GM19025 (cell line): ENCODE data around the gene AMPD2.
A peak's percentile ranks its signal among the peaks of the same experiment; 100 is the strongest.

Experiments used
- ATAC-seq: cut with Tn5 transposase; IDR thresholded peaks from one replicate; pipeline ENCODE4 v1.9.1; 2021; ENCODE audit warnings: mild to moderate bottlenecking, low read depth, moderate library complexity; ENCODE audit not compliant: unreplicated experiment

Gene AMPD2

DNA sequence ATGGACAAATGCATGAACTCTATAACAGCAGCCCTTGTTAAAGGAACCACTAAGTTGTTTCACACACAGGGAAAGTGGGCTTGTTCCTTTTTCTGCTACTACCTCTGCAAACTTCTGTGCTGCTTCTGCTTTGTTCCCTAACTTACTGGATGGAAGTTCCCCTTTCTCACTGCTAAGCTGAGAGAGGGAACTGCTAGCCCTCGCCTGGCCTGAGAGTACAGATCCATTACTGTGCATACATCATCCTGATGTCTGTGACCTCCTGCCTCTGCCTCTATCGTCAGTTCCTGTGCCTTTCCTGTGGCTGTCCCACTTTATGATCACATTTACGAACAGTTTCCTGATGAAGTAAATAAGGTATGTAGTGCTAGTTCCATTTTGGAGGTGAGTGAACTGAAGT is 3.8 kb upstream of the AMPD2 start:
- no peak for ATAC-seq

DNA sequence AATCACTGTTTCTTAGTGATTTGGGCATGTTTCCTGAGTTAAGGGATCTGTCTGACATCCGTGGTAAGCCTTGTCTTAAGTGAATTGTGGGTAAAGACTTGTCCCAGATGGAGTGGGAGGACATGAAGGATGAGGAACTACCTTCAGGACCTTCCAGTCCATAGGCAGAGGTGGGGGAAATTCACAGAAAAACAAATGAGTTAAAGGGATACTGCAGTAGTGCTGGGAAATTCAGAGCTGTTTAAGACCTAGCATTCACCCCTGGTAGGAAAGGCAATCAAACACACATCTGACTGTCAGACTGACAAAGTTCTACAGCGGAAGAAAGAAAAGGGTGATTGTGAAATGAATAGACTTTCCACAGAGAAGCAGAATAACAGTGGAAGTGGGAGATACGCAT is 3.2 kb upstream of the AMPD2 start:
- ATAC-seq: no peak

DNA sequence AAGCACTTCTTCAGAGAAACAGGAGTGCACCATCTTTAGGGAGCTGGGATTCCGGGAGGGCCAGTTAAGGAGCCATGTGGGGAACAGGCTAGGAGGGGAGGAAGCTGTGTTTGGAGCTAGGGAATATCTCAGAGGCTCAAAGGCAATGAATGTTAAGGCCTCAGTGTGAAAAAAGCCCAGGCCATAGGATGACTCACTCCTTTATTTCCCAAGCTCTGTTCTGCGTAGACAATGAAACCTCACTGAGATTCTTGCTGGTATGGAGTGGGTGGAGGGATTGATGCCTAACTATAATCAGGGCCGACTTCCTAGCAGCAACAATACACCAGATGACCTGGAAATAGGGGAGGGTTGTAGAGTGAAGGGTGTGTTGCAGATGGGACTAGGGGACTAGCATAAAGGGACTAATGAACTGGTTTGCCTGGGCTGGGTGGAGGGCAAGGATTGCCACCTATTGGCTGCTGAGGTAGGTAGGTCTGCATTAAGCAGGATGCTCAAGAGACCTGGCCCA is 2.3 kb upstream of the AMPD2 start:
- ATAC-seq: no peak

DNA sequence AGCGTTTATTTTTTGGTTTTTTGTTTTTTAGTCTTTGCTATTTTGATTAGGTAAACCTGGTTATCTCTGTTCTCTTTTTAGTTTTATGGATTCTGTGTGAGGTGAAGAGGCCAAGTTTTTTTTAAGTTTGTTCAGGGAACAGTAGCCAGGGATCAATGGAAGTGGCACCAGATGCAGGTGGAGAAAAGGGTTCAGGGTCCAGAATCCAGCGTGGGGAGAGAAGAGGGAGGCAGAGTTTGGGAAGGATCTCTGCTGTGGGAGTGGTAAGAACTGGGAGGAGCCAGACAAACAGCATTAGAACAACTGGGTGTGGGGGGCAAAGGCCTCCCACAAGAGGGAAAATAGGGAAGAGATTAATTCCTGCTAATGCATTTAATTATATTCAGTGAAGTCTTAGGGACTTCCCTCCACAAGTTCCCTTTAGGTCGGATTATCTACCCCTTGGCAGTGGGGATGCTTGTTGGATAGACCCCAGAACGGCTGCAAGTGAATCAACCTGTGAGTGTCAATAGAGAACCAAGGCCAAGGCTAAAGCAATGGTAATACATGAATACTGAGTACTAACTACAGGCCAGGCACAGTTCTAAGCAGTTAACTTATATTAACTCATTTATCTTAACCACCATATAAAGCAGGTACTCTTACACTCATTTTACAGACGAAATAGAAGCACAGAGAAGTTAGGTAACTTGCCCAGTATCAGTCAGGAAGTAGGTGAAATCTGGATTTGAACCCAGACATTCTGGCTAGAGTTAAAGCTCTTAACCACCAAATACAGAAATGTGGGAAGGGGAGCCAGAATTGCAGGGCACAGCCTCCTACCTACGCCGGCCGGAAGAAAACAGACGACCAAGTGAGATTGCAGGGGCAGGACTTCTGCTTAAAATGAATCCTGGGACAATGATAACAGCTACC is 719 bp upstream of the AMPD2 start:
- no peak for ATAC-seq

DNA sequence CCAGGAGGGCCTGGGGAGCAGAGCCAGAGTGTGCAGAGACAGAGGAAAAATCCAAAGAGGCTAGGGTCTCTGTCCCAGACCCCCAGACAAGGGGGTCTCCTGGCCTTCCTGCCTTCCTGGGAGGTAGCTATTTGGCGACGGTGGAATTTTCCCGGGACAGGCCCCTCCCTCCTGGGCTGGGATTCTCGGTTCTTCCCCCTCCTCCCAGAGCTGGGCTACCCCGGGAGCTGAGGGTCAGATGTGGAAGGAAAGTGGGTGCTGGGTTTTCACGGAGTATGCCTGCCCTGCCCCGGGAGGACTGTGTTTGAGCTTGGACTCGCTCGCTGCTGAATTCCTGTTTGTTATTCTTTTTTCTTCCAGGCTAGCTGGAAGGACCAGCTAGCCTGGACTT is 759 bp downstream of the AMPD2 start:
- no peak for ATAC-seq

DNA sequence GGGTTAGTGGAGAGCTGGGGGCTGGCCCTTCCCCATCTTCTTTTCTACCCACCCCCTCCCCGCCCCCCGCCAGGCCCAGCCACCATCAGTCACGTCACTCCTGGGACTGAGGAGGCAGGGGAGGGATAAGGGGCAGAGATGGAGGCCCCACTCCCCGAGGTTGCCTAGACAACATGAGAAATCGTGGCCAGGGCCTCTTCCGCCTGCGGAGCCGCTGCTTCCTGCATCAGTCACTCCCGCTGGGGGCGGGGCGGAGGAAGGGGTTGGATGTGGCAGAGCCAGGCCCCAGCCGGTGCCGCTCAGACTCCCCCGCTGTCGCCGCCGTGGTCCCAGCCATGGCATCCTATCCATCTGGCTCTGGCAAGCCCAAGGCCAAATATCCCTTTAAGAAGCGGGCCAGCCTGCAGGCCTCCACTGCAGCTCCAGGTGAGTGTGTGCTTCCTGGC is 1.2 kb downstream of the AMPD2 start:
- peak; percentile 74 for ATAC-seq

DNA sequence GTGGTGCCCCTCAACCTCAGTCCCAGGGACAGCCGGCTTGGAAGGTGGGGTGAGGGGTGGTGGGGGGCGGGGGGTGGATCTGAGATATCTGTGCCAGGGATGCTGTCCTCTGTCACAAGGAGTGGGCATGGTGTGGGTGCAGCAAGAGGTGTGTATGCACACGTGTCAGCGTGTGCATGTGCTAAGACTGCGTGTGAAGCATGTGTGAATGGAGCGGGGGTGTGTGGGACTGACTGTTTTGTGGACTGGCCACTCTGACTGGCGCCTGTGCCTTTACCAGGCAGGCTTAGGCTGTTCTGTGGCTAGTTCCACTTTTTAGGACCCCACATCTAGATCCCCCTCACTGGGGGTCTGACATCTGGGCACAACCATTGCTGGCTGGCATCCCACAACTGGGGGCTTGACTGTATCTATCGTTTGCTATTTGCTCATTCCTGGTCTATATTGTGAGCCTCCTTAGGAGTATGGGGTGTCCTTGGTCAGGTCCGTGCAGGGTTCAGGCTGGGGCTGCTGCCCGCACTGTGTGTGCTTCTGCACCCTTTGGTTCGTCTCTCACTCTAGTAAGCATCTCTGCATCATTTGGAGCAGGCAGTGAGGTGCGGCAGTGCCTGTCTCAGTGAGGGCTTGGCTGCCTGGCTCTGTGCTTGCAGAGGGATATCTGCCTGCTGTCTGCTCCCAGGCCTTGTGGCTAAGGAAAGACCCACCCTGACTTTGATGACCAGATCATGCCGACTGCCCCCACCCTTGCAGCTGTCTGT is 1.9 kb downstream of the AMPD2 start:
- no peak for ATAC-seq

DNA sequence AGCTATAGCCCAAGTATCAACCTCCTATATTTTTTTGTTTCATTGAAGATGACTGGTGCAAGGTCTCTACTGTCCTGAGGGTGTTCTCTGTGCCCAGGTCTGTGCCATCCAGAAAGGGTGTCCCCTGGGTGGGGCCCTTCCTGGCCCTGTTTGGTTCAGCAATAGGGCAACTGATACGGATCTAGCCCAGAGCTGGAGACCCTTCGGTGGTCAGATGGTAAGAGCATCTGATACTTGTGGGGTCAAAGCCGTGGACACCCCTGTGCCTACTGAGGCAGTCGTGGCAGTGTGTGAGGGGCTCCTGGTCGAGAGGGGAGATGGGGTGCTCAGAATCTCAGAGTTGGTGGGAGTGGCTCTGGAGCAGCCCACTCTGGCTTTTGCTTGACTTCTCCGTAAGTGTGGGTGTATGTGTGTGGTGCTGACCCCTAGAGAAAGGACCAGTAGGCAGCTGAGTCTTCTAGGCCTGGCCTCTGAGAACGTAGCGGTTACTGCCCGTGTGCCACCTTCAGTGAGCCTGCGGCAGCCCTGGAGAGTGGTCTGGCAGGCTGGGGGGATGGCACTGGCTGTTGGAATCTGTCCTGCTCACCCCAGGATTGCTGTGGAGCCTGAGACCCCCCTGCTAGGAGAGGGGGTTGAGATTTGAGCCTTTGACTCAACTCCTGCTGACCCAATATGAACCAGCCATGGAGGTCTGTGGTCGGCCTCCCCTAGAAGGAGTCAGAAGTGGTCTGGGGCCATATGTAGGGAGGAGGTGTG is 2.7 kb downstream of the AMPD2 start:
- ATAC-seq: no peak

DNA sequence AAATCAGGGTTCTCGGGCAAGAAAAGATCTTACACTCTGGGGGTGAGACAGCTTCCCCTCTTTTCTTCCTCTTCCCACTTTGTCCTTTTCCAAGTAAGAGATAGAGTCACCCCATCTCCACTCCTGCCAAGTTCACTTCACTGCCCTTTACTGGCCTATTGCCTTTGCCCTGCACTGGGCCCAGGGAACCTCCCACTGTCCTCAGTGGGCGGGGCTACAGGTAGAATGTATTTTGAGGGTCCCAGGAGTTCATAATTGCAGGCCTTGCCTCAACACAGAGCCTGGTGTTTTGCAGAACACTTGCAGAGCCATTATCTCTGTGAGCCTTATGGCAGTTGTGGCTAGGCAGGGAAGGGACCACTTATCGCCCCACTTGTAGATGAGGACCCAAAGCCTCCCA is 3.3 kb downstream of the AMPD2 start:
- ATAC-seq: no peak

DNA sequence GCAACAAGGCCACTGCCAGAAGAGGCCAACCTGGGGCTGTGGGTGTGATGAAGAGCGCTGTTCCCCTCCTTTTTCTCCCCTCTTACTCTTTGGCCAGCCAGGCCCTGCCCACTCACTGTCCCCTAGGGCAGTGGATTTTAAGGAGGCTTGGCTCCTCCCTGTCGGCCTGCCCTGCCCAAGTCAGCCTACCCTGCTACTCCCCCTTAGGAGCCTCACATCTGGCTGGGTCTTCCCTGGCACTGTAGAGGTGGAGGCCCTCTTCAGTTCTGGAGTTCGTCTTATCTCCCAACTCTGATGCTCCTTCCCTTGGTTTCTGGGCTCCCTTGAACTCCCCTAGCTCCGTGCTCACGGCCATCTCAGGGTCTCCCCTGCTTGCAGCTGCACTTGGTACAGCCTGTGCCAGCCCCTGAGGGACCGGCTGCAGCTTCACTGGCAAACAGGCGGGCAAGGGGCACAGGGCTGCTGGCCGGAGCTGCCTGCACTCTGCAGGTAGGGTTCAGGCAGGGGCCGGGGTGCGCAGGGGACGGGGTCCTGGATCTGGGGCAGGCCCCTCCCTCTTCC is 4.0 kb downstream of the AMPD2 start:
- ATAC-seq: no peak

DNA sequence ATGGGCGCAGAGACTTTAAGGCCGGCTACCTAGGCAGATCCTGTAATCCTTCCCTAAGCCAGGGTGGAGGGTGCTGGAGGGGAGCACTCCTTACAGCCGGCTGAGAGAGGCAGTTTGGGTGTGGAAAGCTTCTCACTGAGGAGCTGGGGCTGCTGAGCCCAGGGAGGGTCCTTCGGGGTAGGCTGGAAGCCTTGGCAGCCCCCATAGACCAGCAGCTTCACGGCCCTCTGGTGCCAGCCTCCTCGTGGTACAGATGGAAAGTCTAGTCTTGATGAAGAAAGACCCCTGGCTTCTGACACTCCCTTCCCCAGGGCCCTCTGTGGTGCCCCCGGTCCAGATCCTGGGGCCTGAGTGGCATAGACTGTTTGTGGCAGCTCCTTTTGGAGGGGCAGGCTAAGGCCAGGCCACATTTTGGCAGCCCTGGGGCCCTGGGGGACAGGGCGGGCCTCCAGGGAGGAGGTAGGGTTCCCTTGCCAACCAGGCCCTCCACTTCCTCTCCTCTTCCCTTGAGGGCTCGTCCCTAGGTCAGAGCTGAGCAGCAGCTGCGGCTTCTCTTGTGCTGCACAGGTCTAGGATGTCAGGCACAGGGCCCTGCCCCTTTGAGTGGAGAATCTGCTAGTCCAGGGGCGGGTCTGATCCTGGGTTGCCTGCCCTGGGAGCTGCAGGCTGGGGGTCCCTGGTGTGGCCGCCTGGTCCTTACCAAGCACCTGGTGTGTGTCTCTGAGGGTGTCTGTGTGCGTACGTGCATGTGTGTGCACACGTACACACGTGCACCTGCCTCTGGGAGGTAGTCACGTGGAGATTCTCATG is 4.8 kb downstream of the AMPD2 start:
- no peak for ATAC-seq

DNA sequence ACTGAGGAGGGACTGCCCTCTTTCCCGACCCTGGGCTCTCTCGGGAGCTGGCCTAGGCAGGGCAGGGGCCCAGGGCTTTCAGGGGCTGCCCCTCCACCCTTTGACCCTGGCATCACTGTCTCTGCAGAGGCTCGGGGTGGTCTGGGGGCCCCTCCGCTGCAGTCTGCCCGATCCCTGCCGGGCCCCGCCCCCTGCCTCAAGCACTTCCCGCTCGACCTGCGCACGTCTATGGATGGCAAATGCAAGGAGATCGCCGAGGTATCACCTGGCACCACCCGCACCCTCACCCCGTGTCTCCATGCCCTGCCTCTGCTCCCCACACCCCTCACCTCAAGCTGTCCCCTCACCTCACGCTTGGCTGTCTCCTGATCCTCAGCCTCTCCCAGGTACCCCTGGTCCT is 5.5 kb downstream of the AMPD2 start:
- no peak for ATAC-seq

DNA sequence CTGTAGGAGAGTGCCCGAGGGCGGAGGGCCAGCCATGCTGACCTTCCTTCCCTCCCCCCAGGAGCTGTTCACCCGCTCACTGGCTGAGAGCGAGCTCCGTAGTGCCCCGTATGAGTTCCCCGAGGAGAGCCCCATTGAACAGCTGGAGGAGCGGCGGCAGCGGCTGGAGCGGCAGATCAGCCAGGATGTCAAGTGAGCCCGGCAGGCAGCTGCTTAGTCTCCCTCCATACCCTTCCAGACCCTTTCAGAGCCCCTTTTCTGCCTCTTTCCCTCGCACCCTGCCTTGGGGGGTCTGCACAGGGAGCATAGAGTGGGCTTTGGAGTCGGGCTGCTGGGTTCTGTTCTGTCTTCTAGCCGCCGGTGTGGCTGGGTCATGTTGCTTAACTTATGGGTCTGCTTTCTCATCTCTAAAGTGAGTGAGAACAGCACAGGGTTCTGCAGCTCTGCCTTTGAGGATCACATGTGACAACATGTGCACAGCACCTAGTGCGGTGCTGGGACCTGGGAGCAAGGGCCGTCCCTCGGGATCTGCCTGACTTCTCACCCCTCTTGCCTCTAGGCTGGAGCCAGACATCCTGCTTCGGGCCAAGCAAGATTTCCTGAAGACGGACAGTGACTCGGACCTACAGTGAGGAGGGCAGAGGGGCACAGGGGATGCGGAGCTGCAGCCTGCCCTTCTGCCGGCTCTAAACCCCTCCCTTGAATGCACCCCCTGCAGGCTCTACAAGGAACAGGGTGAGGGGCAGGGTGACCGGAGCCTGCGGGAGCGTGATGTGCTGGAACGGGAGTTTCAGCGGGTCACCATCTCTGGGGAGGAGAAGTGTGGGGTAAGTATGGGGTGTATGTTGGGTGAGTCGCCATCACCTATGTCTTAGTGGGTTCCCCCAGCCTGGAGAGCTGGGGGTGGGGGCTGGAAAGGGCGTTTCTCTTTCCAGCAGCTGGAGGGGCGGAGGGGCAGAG is 6.2 kb downstream of the AMPD2 start:
- ATAC-seq: no peak

DNA sequence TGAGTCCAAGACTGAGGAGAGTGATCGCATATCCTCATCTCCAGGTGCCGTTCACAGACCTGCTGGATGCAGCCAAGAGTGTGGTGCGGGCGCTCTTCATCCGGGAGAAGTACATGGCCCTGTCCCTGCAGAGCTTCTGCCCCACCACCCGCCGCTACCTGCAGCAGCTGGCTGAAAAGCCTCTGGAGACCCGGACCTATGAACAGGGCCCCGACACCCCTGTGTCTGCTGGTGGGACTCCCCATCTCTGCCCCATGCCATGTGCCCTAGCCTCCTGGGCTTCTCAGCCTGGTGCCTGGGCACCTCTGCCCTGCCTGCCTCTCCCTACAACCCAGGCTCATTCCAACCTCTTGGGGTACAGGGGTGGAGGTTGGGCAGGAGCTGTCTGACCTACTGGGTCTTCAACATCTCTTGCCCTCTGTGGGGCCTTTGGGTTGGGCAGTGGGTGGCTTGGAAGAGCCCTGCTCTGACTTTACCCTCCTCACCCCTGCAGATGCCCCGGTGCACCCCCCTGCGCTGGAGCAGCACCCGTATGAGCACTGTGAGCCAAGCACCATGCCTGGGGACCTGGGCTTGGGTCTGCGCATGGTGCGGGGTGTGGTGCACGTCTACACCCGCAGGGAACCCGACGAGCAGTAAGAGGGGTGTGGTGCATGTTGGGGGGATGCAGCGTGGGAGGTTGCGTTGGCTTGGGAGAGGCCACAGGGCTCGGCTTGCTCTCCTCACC is 7.2 kb downstream of the AMPD2 start:
- ATAC-seq: no peak

DNA sequence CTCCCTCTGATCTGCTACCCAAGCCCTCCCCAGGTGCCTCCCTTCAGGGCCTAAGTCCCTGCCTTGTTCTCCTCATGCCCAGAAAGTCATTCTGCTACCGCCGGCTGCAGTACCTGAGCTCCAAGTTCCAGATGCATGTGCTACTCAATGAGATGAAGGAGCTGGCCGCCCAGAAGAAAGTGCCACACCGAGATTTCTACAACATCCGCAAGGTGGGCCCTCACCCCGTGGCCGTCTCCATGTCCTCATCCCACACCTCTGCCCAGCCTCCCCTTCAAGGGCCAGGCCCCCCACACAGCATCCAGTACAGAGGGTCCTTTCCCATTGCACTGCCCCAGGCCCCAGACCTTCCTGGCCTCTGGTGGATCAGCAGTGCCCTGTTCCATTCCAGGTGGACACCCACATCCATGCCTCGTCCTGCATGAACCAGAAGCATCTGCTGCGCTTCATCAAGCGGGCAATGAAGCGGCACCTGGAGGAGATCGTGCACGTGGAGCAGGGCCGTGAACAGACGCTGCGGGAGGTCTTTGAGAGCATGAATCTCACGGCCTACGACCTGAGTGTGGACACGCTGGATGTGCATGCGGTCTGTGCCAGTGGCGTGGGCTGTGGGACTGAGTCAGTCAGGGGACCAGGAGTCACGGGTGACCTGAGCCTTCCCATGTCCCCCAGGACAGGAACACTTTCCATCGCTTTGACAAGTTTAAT is 8.2 kb downstream of the AMPD2 start:
- ATAC-seq: no peak

DNA sequence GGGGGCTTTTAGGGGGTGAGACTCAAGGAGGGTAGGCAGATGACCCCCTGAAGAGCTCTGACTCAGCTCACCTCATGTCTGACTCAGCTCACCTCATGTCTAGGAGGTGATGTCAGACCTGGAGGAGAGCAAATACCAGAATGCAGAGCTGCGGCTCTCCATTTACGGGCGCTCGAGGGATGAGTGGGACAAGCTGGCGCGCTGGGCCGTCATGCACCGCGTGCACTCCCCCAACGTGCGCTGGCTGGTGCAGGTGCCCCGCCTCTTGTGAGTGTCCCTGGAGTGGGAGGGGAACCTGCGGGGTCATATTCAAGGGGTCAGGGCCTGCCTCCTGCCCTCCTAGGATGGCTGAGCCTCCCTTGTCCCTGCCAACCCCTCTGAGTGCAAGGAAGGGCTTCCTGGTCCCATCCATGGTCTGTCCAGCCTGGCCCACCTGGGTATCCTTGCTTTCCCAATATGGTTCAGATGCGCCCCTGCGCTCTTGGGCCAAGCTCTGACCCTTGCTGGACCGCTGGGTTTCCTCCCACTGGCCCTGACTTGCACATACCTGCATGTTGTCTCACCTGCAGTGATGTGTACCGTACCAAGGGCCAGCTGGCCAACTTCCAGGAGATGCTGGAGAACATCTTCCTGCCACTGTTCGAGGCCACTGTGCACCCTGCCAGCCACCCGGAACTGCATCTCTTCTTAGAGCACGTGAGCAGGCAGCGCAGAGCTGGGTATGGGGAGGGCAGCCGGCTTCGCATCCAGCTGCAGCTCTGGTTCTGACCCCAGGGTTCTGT is 9.1 kb downstream of the AMPD2 start:
- no peak for ATAC-seq
